HEK293 (cell line): ENCODE data around the gene DNAJC13.

Source experiments
- CTCF ChIA-PET: fragments of 350-600 bp; formaldehyde crosslinking; extraction: SDS; loops from one replicate; lab custom pipeline; 2021; ENCODE audit warnings: antibody characterized with exemption; lab: Yijun Ruan, JAX
- POLR2A ChIA-PET: fragments of 300-600 bp; formaldehyde crosslinking; extraction: SDS; loops from one replicate; lab custom pipeline; 2020; ENCODE audit warnings: antibody characterized with exemption, inconsistent platforms; lab: Yijun Ruan, JAX
- H3K27ac ChIP-seq: fragments of 200-500 bp; sonication (Bioruptor generic); 2 replicates; pipeline ENCODE4 v1.5.1; 2014; ENCODE audit warnings: low read depth, low read length, control low read depth, inconsistent platforms; ENCODE audit errors: extremely low read depth
- H3K36me3 ChIP-seq, 2 experiments: fragments of 200-500 bp in 1 of 2; sonication (Bioruptor generic) in 1 of 2; 1 replicate in 1 of 2; 2 replicates in 1 of 2; pipeline ENCODE4 v1.5.1; 2014 to 2017; ENCODE audit warnings: inconsistent platforms in 2 of 2, low read length in 2 of 2; ENCODE audit not compliant: control insufficient read depth in 2 of 2, insufficient read depth in 1 of 2
- H3K4me1 ChIP-seq: fragments of 200-500 bp; sonication (Bioruptor generic); 2 replicates; pipeline ENCODE4 v1.5.1; 2014; ENCODE audit warnings: mild to moderate bottlenecking, low read length, inconsistent platforms; ENCODE audit not compliant: control insufficient read depth, insufficient read depth
- H3K4me3 ChIP-seq: 2 replicates; pipeline ENCODE4 v1.5.1; 2011; ENCODE audit warnings: low read depth, mild to moderate bottlenecking, control low read depth, low read length, moderate library complexity
- H3K9me3 ChIP-seq: fragments of 200-500 bp; sonication (Bioruptor generic); 2 replicates; pipeline ENCODE4 v1.5.1; 2014; ENCODE audit warnings: low read depth, low read length, inconsistent platforms; ENCODE audit not compliant: control insufficient read depth, insufficient read depth
- GFI1B ChIP-seq: fragments of 450-650 bp; formaldehyde crosslinking; IDR thresholded peaks from 2 replicates; pipeline ENCODE4 v1.5.1; 2016; ENCODE audit warnings: missing biosample characterization, missing genetic modification characterization
- KLF7 ChIP-seq: fragments of 450-650 bp; formaldehyde crosslinking; IDR thresholded peaks from 2 replicates; pipeline ENCODE4 v1.5.1; 2016; ENCODE audit warnings: missing biosample characterization, missing genetic modification characterization, borderline replicate concordance
- RBAK ChIP-seq: fragments of 450-650 bp; formaldehyde crosslinking; IDR thresholded peaks from 2 replicates; pipeline ENCODE4 v1.5.1; 2016; ENCODE audit warnings: missing biosample characterization, missing genetic modification characterization
- SP7 ChIP-seq: fragments of 450-650 bp; formaldehyde crosslinking; IDR thresholded peaks from 2 replicates; pipeline ENCODE4 v1.5.1; 2016; ENCODE audit warnings: missing biosample characterization, missing genetic modification characterization
- ZNF23 ChIP-seq: fragments of 450-650 bp; formaldehyde crosslinking; IDR thresholded peaks from 2 replicates; pipeline ENCODE4 v1.5.1; 2016; ENCODE audit warnings: missing biosample characterization, missing genetic modification characterization, borderline replicate concordance
- ZNF274 ChIP-seq, 2 experiments: fragments of 200-500 bp in 1 of 2; fragments of 450-650 bp in 1 of 2; sonication (Bioruptor generic) in 1 of 2; formaldehyde crosslinking in 1 of 2; IDR thresholded peaks; 2 replicates each; pipeline versions ENCODE4 v1.5.1 to v1.6.1; 2014 to 2016; ENCODE audit warnings: borderline replicate concordance in 1 of 2, inconsistent platforms in 1 of 2, low read length in 1 of 2, missing biosample characterization in 1 of 2, missing genetic modification characterization in 1 of 2
- ZNF335 ChIP-seq: fragments of 450-650 bp; formaldehyde crosslinking; conservative IDR thresholded peaks from 2 replicates; pipeline ENCODE4 v1.5.1; 2016; ENCODE audit warnings: missing biosample characterization, missing genetic modification characterization
- ZNF341 ChIP-seq: fragments of 450-650 bp; formaldehyde crosslinking; IDR thresholded peaks from 2 replicates; pipeline ENCODE4; 2016; ENCODE audit warnings: low read depth, missing biosample characterization, missing genetic modification characterization
- ZNF501 ChIP-seq: fragments of 450-650 bp; formaldehyde crosslinking; IDR thresholded peaks from 2 replicates; pipeline ENCODE4 v1.5.1; 2016; ENCODE audit warnings: missing biosample characterization, missing genetic modification characterization
- TF ChIP-seq, protein P1 (sequence below): fragments of 450-650 bp; formaldehyde crosslinking; IDR thresholded peaks from 2 replicates; pipeline ENCODE4 v1.5.1; 2016; ENCODE audit warnings: missing biosample characterization, missing genetic modification characterization, borderline replicate concordance
- TF ChIP-seq, protein P2 (sequence below): fragments of 450-650 bp; formaldehyde crosslinking; IDR thresholded peaks from 2 replicates; pipeline ENCODE4 v1.5.1; 2017; ENCODE audit warnings: missing biosample characterization, missing genetic modification characterization
- TF ChIP-seq, protein P3 (sequence below): fragments of 450-650 bp; formaldehyde crosslinking; IDR thresholded peaks from 2 replicates; pipeline ENCODE4 v1.5.1; 2017; ENCODE audit warnings: missing biosample characterization, missing genetic modification characterization
- TF ChIP-seq, protein P4 (sequence below): fragments of 450-650 bp; formaldehyde crosslinking; IDR thresholded peaks from 2 replicates; pipeline ENCODE4 v1.5.1; 2016; ENCODE audit warnings: missing biosample characterization, missing genetic modification characterization

Gene DNAJC13

DNA sequence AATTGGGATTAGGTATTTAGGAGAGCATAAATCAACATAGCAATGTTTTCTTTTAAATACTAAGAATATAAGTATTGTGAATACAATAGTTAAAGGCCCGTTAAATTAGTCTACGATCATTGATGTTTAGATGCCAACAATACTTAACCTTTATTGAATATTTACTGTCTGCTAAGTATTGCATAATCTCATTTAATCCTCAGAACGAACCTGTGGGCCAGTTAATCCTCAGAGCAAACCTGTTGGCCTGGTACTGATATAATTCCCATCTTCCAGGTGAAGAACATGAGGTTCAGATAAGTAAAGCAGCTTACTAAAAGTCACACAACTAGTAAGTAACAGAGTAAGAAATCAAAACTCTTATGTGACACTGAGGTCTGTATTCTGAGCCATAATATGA, 122.4 kb downstream of the DNAJC13 start:
- peaks cover 0 to 23% of the 10 kb centered on the region in 2 experiments; a peak in 1 of 3 replicates for H3K36me3 ChIP-seq
- H3K4me3 ChIP-seq: no peak overlapping the region
- TF ChIP-seq SP7 (tag by site-specific recombination): no peak
- no peaks in the 10 kb centered on the region for H3K4me1 ChIP-seq
- ChIA-PET CTCF (no interaction called here), POLR2A (no interaction called here)
- no peaks in the 10 kb centered on the region for H3K9me3 ChIP-seq
- H3K27ac ChIP-seq: no peak overlapping the region

DNA sequence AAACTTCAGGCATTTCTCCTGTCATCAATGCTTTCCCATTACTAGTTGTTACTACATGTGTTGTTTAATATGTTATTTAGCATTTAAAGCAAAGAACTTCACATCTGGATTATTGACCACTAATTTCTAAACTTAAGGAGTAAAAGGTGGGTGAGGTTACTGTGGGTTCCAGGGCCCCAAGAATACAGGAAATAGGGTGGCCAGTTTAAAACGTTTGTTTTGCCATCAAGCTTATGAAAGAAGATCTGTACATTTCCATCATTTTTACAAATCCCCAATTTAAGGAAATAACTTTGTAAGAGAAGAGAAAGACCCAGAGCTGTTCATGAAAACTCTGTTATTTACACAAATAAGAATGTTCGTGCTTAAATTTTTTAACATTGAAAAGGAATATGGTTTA, 125.3 kb downstream of the DNAJC13 start:
- CTCF ChIA-PET: no interaction called here
- TF ChIP-seq, protein P1, sequence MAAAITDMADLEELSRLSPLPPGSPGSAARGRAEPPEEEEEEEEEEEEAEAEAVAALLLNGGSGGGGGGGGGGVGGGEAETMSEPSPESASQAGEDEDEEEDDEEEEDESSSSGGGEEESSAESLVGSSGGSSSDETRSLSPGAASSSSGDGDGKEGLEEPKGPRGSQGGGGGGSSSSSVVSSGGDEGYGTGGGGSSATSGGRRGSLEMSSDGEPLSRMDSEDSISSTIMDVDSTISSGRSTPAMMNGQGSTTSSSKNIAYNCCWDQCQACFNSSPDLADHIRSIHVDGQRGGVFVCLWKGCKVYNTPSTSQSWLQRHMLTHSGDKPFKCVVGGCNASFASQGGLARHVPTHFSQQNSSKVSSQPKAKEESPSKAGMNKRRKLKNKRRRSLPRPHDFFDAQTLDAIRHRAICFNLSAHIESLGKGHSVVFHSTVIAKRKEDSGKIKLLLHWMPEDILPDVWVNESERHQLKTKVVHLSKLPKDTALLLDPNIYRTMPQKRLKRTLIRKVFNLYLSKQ (tag by site-specific recombination): no peak
- TF ChIP-seq KLF7 (no peak), GFI1B (tag by site-specific recombination) (no peak), ZNF341 (tag by site-specific recombination) (no peak), ZNF274 (IDR thresholded peaks at IDR 0.05; ENCODE audit: low read length) (no peak), ZNF274 (tag by site-specific recombination; IDR thresholded peaks at IDR 0.05; ENCODE audit: borderline replicate concordance) (no peak), ZNF23 (tag by site-specific recombination) (no peak), RBAK (tag by site-specific recombination) (no peak), ZNF335 (tag by site-specific recombination) (no peak), ZNF501 (tag by site-specific recombination) (no peak)
- TF ChIP-seq, protein P2, sequence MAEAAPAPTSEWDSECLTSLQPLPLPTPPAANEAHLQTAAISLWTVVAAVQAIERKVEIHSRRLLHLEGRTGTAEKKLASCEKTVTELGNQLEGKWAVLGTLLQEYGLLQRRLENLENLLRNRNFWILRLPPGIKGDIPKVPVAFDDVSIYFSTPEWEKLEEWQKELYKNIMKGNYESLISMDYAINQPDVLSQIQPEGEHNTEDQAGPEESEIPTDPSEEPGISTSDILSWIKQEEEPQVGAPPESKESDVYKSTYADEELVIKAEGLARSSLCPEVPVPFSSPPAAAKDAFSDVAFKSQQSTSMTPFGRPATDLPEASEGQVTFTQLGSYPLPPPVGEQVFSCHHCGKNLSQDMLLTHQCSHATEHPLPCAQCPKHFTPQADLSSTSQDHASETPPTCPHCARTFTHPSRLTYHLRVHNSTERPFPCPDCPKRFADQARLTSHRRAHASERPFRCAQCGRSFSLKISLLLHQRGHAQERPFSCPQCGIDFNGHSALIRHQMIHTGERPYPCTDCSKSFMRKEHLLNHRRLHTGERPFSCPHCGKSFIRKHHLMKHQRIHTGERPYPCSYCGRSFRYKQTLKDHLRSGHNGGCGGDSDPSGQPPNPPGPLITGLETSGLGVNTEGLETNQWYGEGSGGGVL (tag by site-specific recombination): no peak
- TF ChIP-seq, protein P3, sequence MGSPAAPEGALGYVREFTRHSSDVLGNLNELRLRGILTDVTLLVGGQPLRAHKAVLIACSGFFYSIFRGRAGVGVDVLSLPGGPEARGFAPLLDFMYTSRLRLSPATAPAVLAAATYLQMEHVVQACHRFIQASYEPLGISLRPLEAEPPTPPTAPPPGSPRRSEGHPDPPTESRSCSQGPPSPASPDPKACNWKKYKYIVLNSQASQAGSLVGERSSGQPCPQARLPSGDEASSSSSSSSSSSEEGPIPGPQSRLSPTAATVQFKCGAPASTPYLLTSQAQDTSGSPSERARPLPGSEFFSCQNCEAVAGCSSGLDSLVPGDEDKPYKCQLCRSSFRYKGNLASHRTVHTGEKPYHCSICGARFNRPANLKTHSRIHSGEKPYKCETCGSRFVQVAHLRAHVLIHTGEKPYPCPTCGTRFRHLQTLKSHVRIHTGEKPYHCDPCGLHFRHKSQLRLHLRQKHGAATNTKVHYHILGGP (tag by site-specific recombination): no peak
- TF ChIP-seq, protein P4, sequence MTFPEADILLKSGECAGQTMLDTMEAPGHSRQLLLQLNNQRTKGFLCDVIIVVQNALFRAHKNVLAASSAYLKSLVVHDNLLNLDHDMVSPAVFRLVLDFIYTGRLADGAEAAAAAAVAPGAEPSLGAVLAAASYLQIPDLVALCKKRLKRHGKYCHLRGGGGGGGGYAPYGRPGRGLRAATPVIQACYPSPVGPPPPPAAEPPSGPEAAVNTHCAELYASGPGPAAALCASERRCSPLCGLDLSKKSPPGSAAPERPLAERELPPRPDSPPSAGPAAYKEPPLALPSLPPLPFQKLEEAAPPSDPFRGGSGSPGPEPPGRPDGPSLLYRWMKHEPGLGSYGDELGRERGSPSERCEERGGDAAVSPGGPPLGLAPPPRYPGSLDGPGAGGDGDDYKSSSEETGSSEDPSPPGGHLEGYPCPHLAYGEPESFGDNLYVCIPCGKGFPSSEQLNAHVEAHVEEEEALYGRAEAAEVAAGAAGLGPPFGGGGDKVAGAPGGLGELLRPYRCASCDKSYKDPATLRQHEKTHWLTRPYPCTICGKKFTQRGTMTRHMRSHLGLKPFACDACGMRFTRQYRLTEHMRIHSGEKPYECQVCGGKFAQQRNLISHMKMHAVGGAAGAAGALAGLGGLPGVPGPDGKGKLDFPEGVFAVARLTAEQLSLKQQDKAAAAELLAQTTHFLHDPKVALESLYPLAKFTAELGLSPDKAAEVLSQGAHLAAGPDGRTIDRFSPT (tag by site-specific recombination): no peak
- TF ChIP-seq, all 188 proteins: peak for 0
- no peaks in the 10 kb centered on the region for H3K9me3 ChIP-seq
- H3K4me3 ChIP-seq: no peak overlapping the region
- POLR2A ChIA-PET: no interaction called here
- peaks cover 0 to 23% of the 10 kb centered on the region in 2 experiments; a peak in 1 of 3 replicates for H3K36me3 ChIP-seq
- H3K4me1 ChIP-seq: no peaks in the 10 kb centered on the region
- no peak overlapping the region for H3K27ac ChIP-seq
